GM12864 (cell line): ENCODE results near the gene SCGB1D1.

ENCODE experiments used
- DNase-seq: peaks from one replicate; pipeline ENCODE4 v3.0.0-alpha.2; 2011; ENCODE audit warnings: low read depth
- H3K4me3 ChIP-seq: 2 replicates; pipeline ENCODE4 v1.5.1; 2011; ENCODE audit warnings: mild to moderate bottlenecking, low read depth, low read length, control low read depth
- CTCF ChIP-seq: IDR thresholded peaks from 2 replicates; pipeline ENCODE4 v1.5.1; 2011; ENCODE audit warnings: low read depth, mild to moderate bottlenecking, moderate library complexity, low read length, control low read depth, inconsistent platforms; ENCODE audit errors: missing control alignments

The SCGB1D1 gene

GRCh38 chr11:62190011-62190410 is at the start of gene SCGB1D1:
Gene SCGB1D1, plus strand, starts transcription at chr11:62190216. Its CDS starts 69 bp downstream, at chr11:62190285.
- DNase-seq: no peak
- no peak for TF ChIP-seq CTCF
- H3K4me3 ChIP-seq: no peak within 1 kb of the TSS

- TF ChIP-seq CTCF: no peak
- no peak for DNase-seq
- no peak overlapping the region for H3K4me3 ChIP-seq
Measured at GRCh38 chr11:62140304-62141110, 49.5 kb upstream of the SCGB1D1 start.

GRCh38 chr11:62141111-62142042 is 48.6 kb upstream of the SCGB1D1 start:
- DNase-seq: no peak
- H3K4me3 ChIP-seq: no peak overlapping the region
- no peak for TF ChIP-seq CTCF

GRCh38 chr11:62142043-62142375 is 48.0 kb upstream of the SCGB1D1 start:
- no peak for DNase-seq
- TF ChIP-seq CTCF: no peak
- no peak overlapping the region for H3K4me3 ChIP-seq

GRCh38 chr11:62142921-62143320 is 47.1 kb upstream of the SCGB1D1 start:
- no peak for DNase-seq
- TF ChIP-seq CTCF: no peak

GRCh38 chr11:62143727-62144126 is 46.3 kb upstream of the SCGB1D1 start:
- H3K4me3 ChIP-seq: no peak overlapping the region
- TF ChIP-seq CTCF: no peak
- DNase-seq: no peak

More at GRCh38 chr11:62142921-62143320, 47.1 kb upstream of the SCGB1D1 start:
- H3K4me3 ChIP-seq: no peak overlapping the region
